GM12892 (cell line): ENCODE results near the gene ABCC5.

Source experiments
- POLR2A ChIP-seq: IDR thresholded peaks from 2 replicates; pipeline ENCODE4 v1.6.1; 2011; ENCODE audit warnings: low read depth, low read length, control low read depth
- POLR2AphosphoS5 ChIP-seq: IDR thresholded peaks from 2 replicates; pipeline ENCODE4 v1.6.1; 2011; ENCODE audit warnings: low read depth, low read length, control low read depth
- TAF1 ChIP-seq: IDR thresholded peaks from 2 replicates; pipeline ENCODE4 v1.6.1; 2011; ENCODE audit warnings: low read depth, mild to moderate bottlenecking, control low read depth, low read length, borderline replicate concordance

DNA sequence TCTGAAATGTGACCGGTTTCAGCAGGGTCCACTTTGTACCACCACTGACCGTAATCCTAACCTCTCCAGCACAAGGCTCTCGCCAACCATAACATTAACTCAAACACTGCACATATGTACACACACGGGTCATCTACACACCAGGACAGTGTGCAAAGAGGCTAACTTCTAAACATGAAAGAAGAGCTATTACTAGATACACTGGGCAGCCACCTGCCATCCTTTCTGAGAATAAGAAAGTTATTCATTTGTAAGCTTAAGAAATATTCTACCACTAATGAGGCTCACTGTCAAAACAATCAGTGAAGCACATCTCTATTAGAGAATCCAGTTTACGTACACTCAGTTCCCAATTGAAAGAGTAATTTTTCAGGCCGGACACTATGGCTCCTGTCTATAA, 73.9 kb downstream of the ABCC5 start:
- no peak for TF ChIP-seq POLR2AphosphoS5
- TF ChIP-seq TAF1, result no peak
- TF ChIP-seq POLR2A, result no peak
